OCI-LY3 (cell line): ENCODE results near the gene HSPA1L.
A peak's percentile ranks its signal among the peaks of the same experiment; 100 is the strongest.

Source experiments
- CTCF ChIP-seq: fragments of 200-600, 300-600 bp; sonication (generic); IDR thresholded peaks from 2 replicates; pipeline ENCODE4 v1.5.1; 2014; ENCODE audit warnings: antibody characterized with exemption, low read length, low read depth
- EZH2phosphoT487 ChIP-seq: fragments of 200-600 bp; shearing (Covaris generic); IDR thresholded peaks from 2 replicates; pipeline ENCODE4 v1.6.1; 2018; ENCODE audit warnings: antibody characterized with exemption, mixed run types, low read depth

- peak; percentile 72 for TF ChIP-seq CTCF
- no peak for TF ChIP-seq EZH2phosphoT487
Measured at GRCh38 chr6:31769684-31770371, 45.3 kb downstream of the HSPA1L start.
